K562 (cell line): ENCODE data around the gene MCM7. TPM values are rescaled to one million over a fixed set of nuclear protein-coding genes. Genes with fewer than 3 reads are reported as not detected.

Experiments
- CBFB ChIP-seq: sonication (generic); formaldehyde crosslinking; IDR thresholded peaks from 2 replicates; pipeline ENCODE4 v1.4.0; 2020; ENCODE audit warnings: mild to moderate bottlenecking, missing genetic modification reagents
- CREM ChIP-seq: IDR thresholded peaks from 2 replicates; pipeline ENCODE4 v1.6.1; 2014; ENCODE audit warnings: antibody characterized with exemption, low read depth
- EGR1 ChIP-seq: fragments of 450-650 bp; conservative IDR thresholded peaks from 2 replicates; pipeline ENCODE4 v1.6.1; 2017; ENCODE audit warnings: mild to moderate bottlenecking
- EP400 ChIP-seq: fragments of 450-650 bp; IDR thresholded peaks from 2 replicates; pipeline ENCODE4 v1.6.1; 2017; ENCODE audit warnings: antibody characterized with exemption, mild to moderate bottlenecking, moderate library complexity
- GATAD2B ChIP-seq: fragments of 450-650 bp; IDR thresholded peaks from 2 replicates; pipeline ENCODE4 v1.6.1; 2017; ENCODE audit warnings: mild to moderate bottlenecking, borderline replicate concordance
- HDAC8 ChIP-seq: fragments of 450-650 bp; IDR thresholded peaks from 2 replicates; pipeline ENCODE4 v1.6.1; 2016; ENCODE audit warnings: mild to moderate bottlenecking, missing genetic modification characterization, moderate library complexity, missing compliant biosample characterization
- HES1 ChIP-seq: fragments of 450-650 bp; IDR thresholded peaks from 2 replicates; pipeline ENCODE4 v1.6.1; 2016; ENCODE audit warnings: low read depth, mild to moderate bottlenecking, moderate library complexity
- HINFP ChIP-seq: fragments of 450-650 bp; conservative IDR thresholded peaks from 2 replicates; pipeline ENCODE4 v1.6.1; 2016; ENCODE audit warnings: missing genetic modification characterization, low read depth, mild to moderate bottlenecking, control low read depth, missing compliant biosample characterization
- HLTF ChIP-seq: fragments of 450-650 bp; IDR thresholded peaks from 2 replicates; pipeline ENCODE4 v1.6.1; 2016
- IRF9 ChIP-seq: fragments of 450-650 bp; IDR thresholded peaks from 2 replicates; pipeline ENCODE4 v1.6.1; 2016; ENCODE audit warnings: missing biosample characterization, missing genetic modification characterization
- NR2C1 ChIP-seq, 2 experiments: fragments of 450-650 bp; IDR thresholded peaks; 2 replicates each; pipeline ENCODE4 v1.6.1; 2017; ENCODE audit warnings: mild to moderate bottlenecking in 2 of 2, antibody characterized with exemption in 1 of 2, inconsistent platforms in 1 of 2, missing compliant biosample characterization in 1 of 2, missing genetic modification characterization in 1 of 2
- POLR2A ChIP-seq: fragments of 450-650 bp; conservative IDR thresholded peaks from 2 replicates; pipeline ENCODE4 v1.6.1; 2016
- POLR2G ChIP-seq: fragments of 200-400 bp; formaldehyde crosslinking; IDR thresholded peaks from 2 replicates; pipeline ENCODE4 v1.6.1; 2017; ENCODE audit warnings: low read depth, mild to moderate bottlenecking, antibody characterized with exemption, low read length, moderate library complexity
- THRB ChIP-seq: fragments of 450-650 bp; formaldehyde crosslinking; conservative IDR thresholded peaks from 2 replicates; pipeline ENCODE4 v1.4.0; 2022; ENCODE audit warnings: mild to moderate bottlenecking, missing genetic modification characterization
- TOE1 ChIP-seq, 2 experiments: fragments of 450-650 bp in 1 of 2; sonication (generic) in 1 of 2; formaldehyde crosslinking in 1 of 2; IDR thresholded peaks; 2 replicates each; pipeline versions ENCODE4 v1.7.1 to v1.8.0; 2016 to 2022; ENCODE audit warnings: borderline replicate concordance in 2 of 2, mild to moderate bottlenecking in 2 of 2, antibody characterized with exemption in 1 of 2, inconsistent platforms in 1 of 2, low read depth in 1 of 2, missing genetic modification reagents in 1 of 2, moderate library complexity in 1 of 2
- ZBED1 ChIP-seq: IDR thresholded peaks from 2 replicates; pipeline ENCODE4 v1.6.1; 2014
- ZNF134 ChIP-seq: fragments of 250-450 bp; sonication (Bioruptor Pico); conservative IDR thresholded peaks from 2 replicates; pipeline ENCODE4 v1.4.0; 2020
- ZNF277 ChIP-seq: fragments of 250-450 bp; sonication (Bioruptor Pico); IDR thresholded peaks from 2 replicates; pipeline ENCODE4 v1.8.0; 2022; ENCODE audit warnings: inconsistent platforms, mild to moderate bottlenecking, moderate library complexity, borderline replicate concordance
- ZNF639 ChIP-seq, 2 experiments: fragments of 200-800 bp in 1 of 2; sonication (Bioruptor generic) in 1 of 2; sonication (generic) in 1 of 2; formaldehyde crosslinking in 1 of 2; IDR thresholded peaks in 1 of 2; conservative IDR thresholded peaks in 1 of 2; 2 replicates each; pipeline versions ENCODE4 v1.5.0 to v1.6.1; 2016 to 2020; ENCODE audit warnings: missing compliant biosample characterization in 1 of 2, missing genetic modification characterization in 1 of 2, missing genetic modification reagents in 1 of 2
- polyA plus RNA-seq, 8 experiments: library from polyadenylated mRNA; depleted of rRNA in 4 of 8; stranded (reverse) in 5 of 8; unstranded in 3 of 8; fragments of >200 nt; fragmentation: Nextera tagmentation in 2 of 8; fragmentation: Illumina TruSeq in 1 of 8; extraction: Ambion mirVana in 2 of 8; extraction: Trizol in 1 of 8; gene quantifications; 2 replicates each; pipeline versions ENCODE4 v1.2.1 to v1.2.3, GENCODE V29; 2011 to 2014; ENCODE audit warnings: inconsistent platforms in 1 of 8, missing spikeins in 1 of 8
- total RNA-seq, 7 experiments: library from RNA; depleted of rRNA in 6 of 7; stranded (reverse); fragments of >200 nt in 6 of 7; fragmentation: Illumina TruSeq in 2 of 7; extraction: Trizol in 2 of 7; gene quantifications; 2 replicates each; pipeline versions ENCODE4 v1.2.1 to v1.2.3, GENCODE V29; 2011 to 2021; ENCODE audit warnings: low replicate concordance in 1 of 7

Gene MCM7
- total and polyA plus RNA-seq, 9 of the 15 experiments (the other 6 are each of a cell fraction or from before 2014, with no cell fraction given), result 329 to 856 (median 437) TPM

- no peak for TF ChIP-seq IRF9 (tag)
- peak; percentile 68 for TF ChIP-seq CREM
- TF ChIP-seq HINFP (tag), result no peak
- no peak for TF ChIP-seq THRB (CRISPR knock-in tag)
- peak; percentile 65; the same call in 1 of the 2 replicates for TF ChIP-seq GATAD2B
- TF ChIP-seq EGR1, result peak; percentile 60
- 0 out of 2 replicates have a peak, but pooled peaks have one; percentile 22 for TF ChIP-seq ZNF134 (CRISPR knock-in tag)
- TF ChIP-seq ZBED1, result 0 out of 2 replicates have a peak, but pooled peaks have one; percentile 70
- peak; percentile 93 for TF ChIP-seq POLR2A
- no peak for TF ChIP-seq ZNF277
- TF ChIP-seq NR2C1 (IDR thresholded peaks at IDR 0.05), result no peak
- peak; percentile 37; the same call in 1 of the 2 replicates for TF ChIP-seq NR2C1 (tag; IDR thresholded peaks at IDR 0.05)
- peak in 1 of 2 experiments; percentile 98; a peak in 2 of 4 replicates for TF ChIP-seq ZNF639 (CRISPR knock-in tag; conservative IDR thresholded peaks at IDR 0.05 in 1 of 2, IDR thresholded peaks at IDR 0.05 in 1 of 2)
- peak; percentile 88 for TF ChIP-seq EP400
- 0 out of 2 replicates have a peak, but pooled peaks have one; percentile 17 for TF ChIP-seq HLTF
- peak; percentile 99 for TF ChIP-seq POLR2G
- TF ChIP-seq HES1, result no peak
- TF ChIP-seq CBFB (CRISPR knock-in tag), result no peak
- peak; percentile 82 for TF ChIP-seq HDAC8
- no peak for TF ChIP-seq TOE1 (IDR thresholded peaks at IDR 0.05; ENCODE audit: borderline replicate concordance)
- TF ChIP-seq TOE1 (CRISPR knock-in tag; IDR thresholded peaks at IDR 0.05; ENCODE audit: borderline replicate concordance, low read depth), result peak; percentile 87; the same call in 1 of the 2 replicates
Observed at GRCh38 chr7:100088621-100089457, 12.4 kb downstream of the MCM7 start, which contains the start of gene COPS6 (continued).
